AG08395 (cell line): ENCODE measurements around the gene CPED1.
"Not testable (repeated sequence)": the region's sequence is repeated elsewhere in the genome, so short reads cannot be mapped to it uniquely, and the experiment has no call there.

ENCODE experiments used
- DNase-seq: peaks from one replicate; pipeline ENCODE4 v3.0.0; 2012; ENCODE audit warnings: mixed read lengths, low spot score

The CPED1 gene

DNA sequence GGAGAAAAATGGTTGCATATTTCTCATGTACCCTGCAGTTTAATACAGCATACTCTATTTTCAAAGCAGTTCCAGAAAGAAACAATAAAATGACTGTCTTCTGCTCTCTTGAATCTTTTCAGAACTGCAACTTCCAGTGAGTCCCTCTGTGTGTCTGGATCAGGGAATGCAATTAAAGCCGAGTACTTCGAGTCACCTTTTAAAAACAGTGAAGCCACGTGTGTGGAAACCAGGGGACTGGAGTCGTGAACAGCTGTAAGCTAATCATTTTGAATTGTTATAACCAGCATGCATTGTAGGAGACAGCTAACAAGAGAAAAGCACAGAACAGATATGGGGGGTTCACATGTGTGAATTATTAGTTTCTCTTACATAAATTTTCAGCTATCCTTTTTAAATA, 109.1 kb downstream of the CPED1 start:
- no peak for DNase-seq

GRCh38 chr7:121099572-121099971, 111.1 kb downstream of the CPED1 start:
- no peak for DNase-seq

DNA sequence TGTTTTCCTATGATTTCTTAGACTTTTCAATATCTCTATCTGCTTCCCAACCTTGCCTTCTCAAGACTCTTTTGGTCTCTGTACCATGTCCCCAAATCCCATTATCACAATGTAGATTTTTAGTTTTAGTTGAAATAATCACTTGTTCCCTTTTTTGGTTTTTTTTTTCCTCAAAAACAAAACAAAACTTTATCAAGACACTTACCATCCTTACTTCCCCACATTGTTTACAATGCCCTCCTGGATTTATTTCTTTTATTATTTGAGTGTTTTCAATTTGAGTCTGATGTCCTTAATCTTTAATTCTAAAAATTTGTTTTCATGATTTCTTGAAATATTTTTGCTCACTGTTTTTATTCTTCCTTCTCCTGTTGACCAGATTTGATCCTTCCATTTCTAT, 112.6 kb downstream of the CPED1 start:
- no peak for DNase-seq

DNA sequence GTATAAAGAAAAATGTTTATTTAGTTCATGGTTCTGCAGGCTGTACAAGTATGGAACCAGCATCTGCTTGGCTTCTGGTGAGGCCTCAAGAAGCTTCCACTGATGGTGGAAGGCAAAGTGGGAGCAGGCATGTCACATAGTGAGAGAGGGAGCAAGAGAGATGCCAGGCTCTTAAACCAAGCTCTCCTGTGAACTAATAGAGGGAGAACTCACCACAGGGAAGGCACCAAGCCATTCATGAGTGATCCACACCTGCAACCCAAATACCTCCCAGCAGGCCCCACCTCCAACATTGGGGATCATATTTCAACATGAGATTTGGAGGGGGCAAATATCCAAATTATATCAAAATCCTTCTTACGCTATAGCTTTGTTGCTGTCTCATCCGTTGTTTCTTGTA, 113.1 kb downstream of the CPED1 start:
- DNase-seq: no peak

- DNase-seq: no peak
Observed at GRCh38 chr7:121102619-121103018, 114.1 kb downstream of the CPED1 start.

DNA sequence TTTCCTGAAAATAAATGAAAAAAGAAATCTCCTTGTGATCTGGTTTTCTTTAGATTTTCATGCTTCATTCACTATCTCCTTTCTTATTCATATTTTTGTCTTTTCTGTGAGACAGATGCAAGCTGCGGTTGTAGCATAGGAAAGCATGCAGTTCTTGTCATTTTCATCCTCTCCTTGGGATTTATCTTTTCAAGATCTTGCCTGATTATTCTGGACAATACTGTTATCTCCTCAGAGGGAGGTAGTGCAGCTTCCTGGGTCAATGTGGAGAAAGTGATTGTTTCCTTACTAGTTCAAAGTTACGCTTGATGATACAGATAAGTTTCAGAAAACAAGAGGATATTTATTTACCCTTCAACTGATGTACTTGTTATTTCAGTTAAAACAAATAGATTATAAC, 114.6 kb downstream of the CPED1 start:
- no peak for DNase-seq

GRCh38 chr7:121103579-121103978, 115.1 kb downstream of the CPED1 start:
- DNase-seq: no peak

GRCh38 chr7:121105262-121105661, 116.8 kb downstream of the CPED1 start:
- no peak for DNase-seq

- DNase-seq: peak; percentile 63
Observed at GRCh38 chr7:121107923-121108498, 119.5 kb downstream of the CPED1 start.

DNA sequence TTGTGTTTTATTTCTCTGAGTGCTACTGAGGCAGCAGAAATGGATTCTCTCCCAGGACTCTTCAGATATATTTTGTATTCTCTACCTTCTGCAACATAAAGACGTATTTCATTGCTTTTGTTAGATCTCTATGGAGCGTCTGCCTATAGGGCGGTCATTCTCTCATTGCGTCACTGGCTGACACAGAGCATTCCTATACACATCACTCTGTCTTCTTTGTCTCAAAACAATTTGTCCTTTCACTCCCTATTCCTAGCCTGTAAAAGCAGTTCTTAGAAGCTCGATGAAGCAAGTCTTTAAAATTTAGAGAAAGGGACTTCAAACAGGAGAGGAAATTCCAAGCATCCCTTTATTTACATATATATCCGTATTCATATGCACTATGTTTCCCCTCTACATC, 120.6 kb downstream of the CPED1 start:
- no peak for DNase-seq

- DNase-seq: peak; percentile 27
Observed at GRCh38 chr7:121113288-121113687, 124.8 kb downstream of the CPED1 start.

DNA sequence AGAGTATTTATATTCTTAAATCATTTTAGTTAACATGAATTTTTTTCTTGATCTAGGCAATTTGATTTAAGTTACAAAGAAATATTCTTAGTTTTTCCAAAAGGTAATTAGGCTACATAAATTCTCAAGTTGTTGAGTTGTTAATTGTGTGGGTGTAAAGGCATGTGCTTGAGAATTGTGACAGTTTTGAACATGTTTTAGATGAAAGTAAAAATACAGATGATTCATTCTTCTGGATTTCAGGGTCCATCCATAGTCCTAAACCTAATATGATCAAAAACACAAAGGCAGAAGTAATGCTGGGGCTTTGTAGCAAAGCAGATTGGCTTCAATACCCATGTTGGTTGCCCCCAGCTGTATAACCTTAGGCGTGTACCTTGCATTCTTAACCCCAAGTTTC, 127.9 kb downstream of the CPED1 start:
- peak; percentile 7 for DNase-seq

GRCh38 chr7:121119047-121119446, 130.5 kb downstream of the CPED1 start:
- DNase-seq: no peak

- no peak for DNase-seq
Observed at GRCh38 chr7:121123032-121123431, 134.5 kb downstream of the CPED1 start.

DNA sequence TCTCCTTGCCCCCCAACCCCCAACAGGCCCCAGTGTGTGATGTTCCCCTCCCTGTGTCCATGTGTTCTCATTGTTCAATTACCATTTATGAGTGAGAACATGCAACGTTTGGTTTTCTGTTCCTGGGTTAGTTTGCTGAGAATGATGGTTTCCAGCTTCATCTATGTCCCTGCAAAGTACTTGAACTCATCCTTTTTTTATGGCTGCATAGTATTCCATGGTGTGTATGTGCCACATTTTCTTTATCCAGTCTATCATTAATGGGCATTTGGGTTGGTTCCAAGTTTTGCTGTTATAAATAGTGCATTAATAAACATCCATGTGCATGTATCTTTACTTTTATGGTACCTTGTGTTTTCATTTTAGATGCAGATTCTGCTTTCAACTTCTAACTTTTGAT, 136.9 kb downstream of the CPED1 start:
- DNase-seq: not testable (repeated sequence)

DNA sequence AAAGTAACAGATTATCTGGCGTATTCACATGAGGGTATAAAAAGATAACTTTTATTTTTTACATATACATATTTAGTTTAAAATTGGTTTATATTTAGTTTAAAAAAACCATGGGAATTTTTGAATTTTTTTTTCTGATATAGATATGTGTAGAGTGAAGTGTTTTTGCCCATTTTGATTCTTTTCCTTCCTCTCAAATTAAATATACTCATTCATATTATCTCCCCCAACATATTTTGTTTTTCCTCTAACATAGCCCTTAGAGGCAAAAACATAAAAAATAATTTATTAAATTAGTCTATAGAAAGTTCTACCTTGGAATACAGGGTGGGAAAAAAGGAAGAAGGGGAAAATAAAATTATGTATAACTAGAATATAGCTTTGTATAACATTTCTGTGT, 137.7 kb downstream of the CPED1 start:
- DNase-seq: no peak

DNA sequence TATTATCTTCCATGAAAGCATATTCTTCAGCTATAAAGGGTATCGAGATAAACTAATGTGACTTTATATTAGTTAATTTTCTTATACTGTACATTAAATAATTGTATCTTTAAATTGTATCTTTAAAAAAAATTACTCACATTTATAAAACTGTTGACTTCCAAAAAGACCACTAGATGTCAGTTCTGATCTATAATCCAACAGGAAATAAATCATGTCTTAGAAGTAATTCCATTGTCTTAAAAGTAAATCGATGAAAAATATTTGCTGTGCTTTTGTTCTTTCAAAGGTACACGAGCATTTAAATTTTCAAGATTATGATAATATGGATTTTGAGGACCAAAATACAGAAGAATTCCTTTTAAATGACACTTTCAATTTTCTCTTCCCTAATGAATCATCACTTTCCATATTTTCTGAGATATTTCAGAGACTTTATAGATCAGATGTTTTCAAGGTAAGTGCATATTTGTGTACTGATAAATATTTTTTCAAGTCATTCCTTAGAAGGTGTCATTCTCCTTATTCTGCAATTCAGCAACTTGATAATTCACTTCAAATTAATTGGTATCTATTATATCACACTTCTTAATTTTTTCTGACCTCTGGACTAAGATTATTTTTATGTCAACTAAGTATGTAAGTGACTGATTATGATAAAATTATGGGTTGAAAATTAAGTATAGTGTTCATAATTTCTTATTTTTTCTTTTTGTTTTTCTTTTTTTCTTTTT, 138.5 kb downstream of the CPED1 start:
- DNase-seq: no peak

DNA sequence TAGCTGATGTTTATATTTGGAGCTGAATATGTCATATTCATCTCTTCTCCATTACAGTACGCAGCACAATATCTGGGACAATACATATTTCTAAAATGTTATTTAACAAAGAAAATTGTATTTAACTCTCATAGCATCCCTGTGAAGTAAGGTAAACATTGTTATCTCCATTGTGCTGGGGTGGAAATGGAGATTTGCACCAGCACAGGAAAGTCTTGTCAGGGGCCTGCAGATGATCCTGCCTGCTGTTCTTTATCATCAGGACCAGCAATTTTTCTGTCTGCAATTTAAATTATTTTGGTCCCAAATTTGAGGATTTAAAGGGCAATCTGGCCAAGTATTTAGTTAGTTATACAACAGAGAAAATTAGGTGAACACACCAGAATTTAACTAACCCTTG, 144.4 kb downstream of the CPED1 start:
- DNase-seq: no peak

DNA sequence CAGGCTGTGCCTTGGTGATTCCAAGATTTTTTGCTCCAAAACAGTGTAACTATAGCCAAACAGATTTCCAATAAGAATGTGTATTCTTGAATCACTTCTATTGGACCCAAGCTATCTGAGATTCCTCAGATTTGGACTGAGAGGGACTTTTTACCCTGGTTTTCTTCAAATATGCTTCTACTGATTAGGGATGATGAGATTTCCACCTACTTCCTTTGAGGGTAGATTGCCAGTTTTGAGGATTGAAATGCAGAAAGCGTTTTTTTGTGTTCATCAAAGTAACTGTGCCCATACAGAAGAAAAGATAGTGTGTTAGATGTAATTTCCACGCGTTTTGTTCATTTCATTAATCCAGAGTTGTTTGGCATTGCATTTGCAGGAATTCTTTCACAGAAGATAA, 144.9 kb downstream of the CPED1 start:
- DNase-seq: no peak

GRCh38 chr7:121137580-121137979, 149.1 kb downstream of the CPED1 start:
- no peak for DNase-seq

DNA sequence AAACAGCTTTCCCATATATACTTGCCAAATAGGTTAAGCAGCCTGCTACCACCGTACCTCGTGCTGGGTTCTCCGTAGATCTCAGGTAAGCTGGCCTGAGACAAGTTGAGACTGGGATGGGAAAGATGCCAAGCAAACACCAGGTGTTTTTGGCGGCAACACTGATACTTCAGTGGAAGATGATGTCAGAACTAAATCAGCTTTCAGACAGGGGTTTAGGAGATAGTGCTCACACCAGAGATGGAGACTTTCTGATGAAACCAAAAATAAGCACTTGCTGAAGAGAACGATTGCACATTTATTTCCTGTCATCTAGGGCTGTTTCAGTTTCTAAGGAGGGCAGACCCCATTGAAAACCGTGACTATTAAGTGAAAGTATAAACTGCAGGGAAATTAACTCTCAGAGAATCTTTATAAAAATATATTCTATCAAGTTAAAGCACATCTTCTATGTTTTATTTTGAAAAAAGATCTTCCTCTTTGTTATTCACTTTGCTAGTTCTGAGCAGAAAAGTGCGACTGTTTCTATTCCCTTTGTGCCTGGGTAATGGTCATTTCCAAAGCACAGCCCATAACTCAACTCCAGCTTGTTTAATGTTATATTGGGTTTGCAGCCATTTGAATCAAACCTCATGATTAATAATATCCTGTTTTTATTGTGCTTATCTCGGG, 149.9 kb downstream of the CPED1 start:
- no peak for DNase-seq

DNA sequence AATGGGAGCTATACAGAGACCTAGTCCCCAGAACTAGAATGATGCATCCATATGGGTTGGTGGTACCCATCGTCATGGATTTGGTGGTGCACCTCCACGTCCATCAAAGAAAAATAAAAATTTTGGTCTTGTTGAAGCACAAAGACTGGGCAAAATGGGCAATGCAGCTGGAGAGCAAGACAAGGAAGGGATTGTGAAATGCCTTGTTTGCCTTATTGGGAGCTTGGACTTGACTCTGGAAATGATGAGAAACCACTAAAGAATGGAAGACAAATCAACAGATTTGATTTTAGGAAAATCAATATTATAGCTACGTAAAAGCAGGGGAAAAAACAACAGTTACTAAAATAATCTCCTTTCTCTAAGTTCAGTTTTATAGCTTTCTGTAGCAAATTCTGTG, 150.9 kb downstream of the CPED1 start:
- DNase-seq: no peak

- DNase-seq: no peak
Observed at GRCh38 chr7:121140790-121141189, 152.3 kb downstream of the CPED1 start.
